ENCODE measurements around the gene POU2F3. TPM values are rescaled to one million over a fixed set of nuclear protein-coding genes. Genes with fewer than 3 reads are reported as not detected.

The POU2F3 gene
- total and polyA plus RNA-seq, 2 of the 4 experiments (the other 2 are of a cell fraction): under 0.01 to 0.09 TPM

- Histone ChIP-seq H3K4me1 (ENCODE audit: control insufficient read depth, insufficient read depth, low read length) (no peaks in the 10 kb centered on the region), H3K27me3 (ENCODE audit: control insufficient read depth, insufficient read depth, low read length) (peaks cover 45% of the 10 kb centered on the region), H4K8ac (ENCODE audit: low read depth in 2 of 2, low read length in 2 of 2) (no peak overlapping the region), H3K14ac (replicated peaks; ENCODE audit: low read depth, low read length) (no peak overlapping the region), H3K36me3 (ENCODE audit: control insufficient read depth, insufficient read depth, low read length) (no peaks in the 10 kb centered on the region), H3K18ac (ENCODE audit: low read depth, low read length) (no peak overlapping the region), H2BK5ac (ENCODE audit: low read depth, low read length, poor library complexity, severe bottlenecking) (no peak overlapping the region), H3K23ac (ENCODE audit: low read depth, low read length) (no peak overlapping the region), H3K4me2 (ENCODE audit: low read depth, low read length) (no peak overlapping the region), H4K91ac (ENCODE audit: insufficient read depth, low read depth, low read length) (no peak overlapping the region), H2AK9ac (replicated peaks; ENCODE audit: low read depth, low read length, poor library complexity) (no peak overlapping the region), H3K9ac (ENCODE audit: low read depth, low read length) (no peak overlapping the region), H2BK15ac (ENCODE audit: low read depth, low read length) (no peak overlapping the region), H3K9me1 (ENCODE audit: insufficient read depth, low read length) (no peaks in the 10 kb centered on the region; the same call in 1 of the 2 replicates), H3K27ac (ENCODE audit: insufficient read depth, low read length) (no peak overlapping the region), H4K20me1 (ENCODE audit: insufficient read depth, low read length) (no peaks in the 10 kb centered on the region), H3K79me1 (ENCODE audit: low read depth in 1 of 2, low read length in 2 of 2) (no peaks in the 10 kb centered on the region), H3K4ac (ENCODE audit: low read depth, low read length) (no peak overlapping the region), H3K4me3 (ENCODE audit: insufficient read depth, low read depth, low read length) (no peak overlapping the region), H3K56ac (ENCODE audit: extremely low read depth, insufficient read depth, low read length) (no peak overlapping the region), H2AFZ (replicated peaks; ENCODE audit: low read length, poor library complexity) (peak overlapping the region; percentile 7), H3K9me3 (ENCODE audit: control insufficient read depth, insufficient read depth, low read length) (no peaks in the 10 kb centered on the region), H2BK20ac (ENCODE audit: low read depth, low read length) (no peak overlapping the region), H4K5ac (ENCODE audit: low read depth, low read length) (no peak overlapping the region), H2BK120ac (ENCODE audit: low read depth, low read length) (no peak overlapping the region), H2AK5ac (ENCODE audit: low read depth, low read length) (no peak overlapping the region)
- ChIA-PET POLR2A (ENCODE audit: unreplicated experiment) (no interaction called here), CTCF (no interaction called here)
- no TSS peak for BruUV-seq (replicated peaks)
- intact Hi-C loops (cut with micrococcal nuclease) (no loop called here), dilution Hi-C loops (cut with HindIII; ENCODE audit: low sequenced_read_pairs, unreplicated experiment) (no loop called here), in situ Hi-C loops (cut with MboI; ENCODE audit: low sequenced_read_pairs) (no loop called here)
- WGBS, 2 experiments (ENCODE audit: extremely low coverage in 2 of 2, insufficient read length in 1 of 2): 60% methylated on average over 3 of the region's 9 CpGs; no CpG with 5 or more reads in 1 of the 2 experiments
- DNase-seq (no peak), ATAC-seq (ENCODE audit: low read depth) (no peak)
- TF ChIP-seq FOS (IDR thresholded peaks at IDR 0.05; ENCODE audit: low read depth, low read length) (no peak), RCOR1 (IDR thresholded peaks at IDR 0.05; ENCODE audit: insufficient replicate concordance, low read length) (no peak), MAFK (IDR thresholded peaks at IDR 0.05; ENCODE audit: low read depth, low read length) (no peak), MAZ (IDR thresholded peaks at IDR 0.05; ENCODE audit: borderline replicate concordance, low read depth, low read length) (no peak), NFE2L2 (IDR thresholded peaks at IDR 0.05; ENCODE audit: low read depth, low read length) (no peak), SMC3 (IDR thresholded peaks at IDR 0.05; ENCODE audit: low read depth, low read length) (no peak)
- TF ChIP-seq, protein P1, sequence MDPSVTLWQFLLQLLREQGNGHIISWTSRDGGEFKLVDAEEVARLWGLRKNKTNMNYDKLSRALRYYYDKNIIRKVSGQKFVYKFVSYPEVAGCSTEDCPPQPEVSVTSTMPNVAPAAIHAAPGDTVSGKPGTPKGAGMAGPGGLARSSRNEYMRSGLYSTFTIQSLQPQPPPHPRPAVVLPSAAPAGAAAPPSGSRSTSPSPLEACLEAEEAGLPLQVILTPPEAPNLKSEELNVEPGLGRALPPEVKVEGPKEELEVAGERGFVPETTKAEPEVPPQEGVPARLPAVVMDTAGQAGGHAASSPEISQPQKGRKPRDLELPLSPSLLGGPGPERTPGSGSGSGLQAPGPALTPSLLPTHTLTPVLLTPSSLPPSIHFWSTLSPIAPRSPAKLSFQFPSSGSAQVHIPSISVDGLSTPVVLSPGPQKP (IDR thresholded peaks at IDR 0.05; ENCODE audit: borderline replicate concordance, low read depth, low read length): no peak
Measured at GRCh38 chr11:120199613-120200012, 40.3 kb upstream of the POU2F3 start.
